GM19099 (cell line): ENCODE data around the gene CPNE9.

ENCODE experiments used
- POLR2A ChIP-seq: IDR thresholded peaks from 3 replicates; pipeline ENCODE4 v1.6.1; 2011; ENCODE audit warnings: low read depth; ENCODE audit not compliant: insufficient read length; ENCODE audit errors: extremely low read depth

CPNE9 gene

GRCh38 chr3:9681723-9682081 is 21.9 kb upstream of the CPNE9 start:
- TF ChIP-seq POLR2A, result no peak

- TF ChIP-seq POLR2A, result no peak
Observed at GRCh38 chr3:9682096-9682495, 21.5 kb upstream of the CPNE9 start.

GRCh38 chr3:9683426-9683825 is 20.2 kb upstream of the CPNE9 start:
- no peak for TF ChIP-seq POLR2A

GRCh38 chr3:9685216-9686049 is 18.2 kb upstream of the CPNE9 start:
- TF ChIP-seq POLR2A, result no peak

- TF ChIP-seq POLR2A, result no peak
Observed at GRCh38 chr3:9686050-9686550, 17.5 kb upstream of the CPNE9 start.

GRCh38 chr3:9686703-9687102 is 16.9 kb upstream of the CPNE9 start:
- TF ChIP-seq POLR2A, result no peak

- no peak for TF ChIP-seq POLR2A
Observed at GRCh38 chr3:9687514-9687913, 16.1 kb upstream of the CPNE9 start.

GRCh38 chr3:9688961-9689360 is 14.7 kb upstream of the CPNE9 start:
- no peak for TF ChIP-seq POLR2A

- TF ChIP-seq POLR2A, result no peak
Observed at GRCh38 chr3:9689757-9690156, 13.9 kb upstream of the CPNE9 start.

- no peak for TF ChIP-seq POLR2A
Observed at GRCh38 chr3:9690451-9691450, 12.9 kb upstream of the CPNE9 start.

- no peak for TF ChIP-seq POLR2A
Observed at GRCh38 chr3:9691636-9692035, 12.0 kb upstream of the CPNE9 start.

GRCh38 chr3:9692416-9692815 is 11.2 kb upstream of the CPNE9 start:
- TF ChIP-seq POLR2A, result no peak

- no peak for TF ChIP-seq POLR2A
Observed at GRCh38 chr3:9695345-9695744, 8.3 kb upstream of the CPNE9 start.

GRCh38 chr3:9695746-9696145 is 7.9 kb upstream of the CPNE9 start:
- TF ChIP-seq POLR2A, result no peak

GRCh38 chr3:9696480-9697220 is 7.0 kb upstream of the CPNE9 start:
- no peak for TF ChIP-seq POLR2A
